Activated CD4-positive, alpha-beta T cell treated with anti-CD3 and anti-CD28 coated beads for 4 hours (primary cell): ENCODE results near the gene HECW1.
"Not testable (repeated sequence)": the region's sequence is repeated elsewhere in the genome, so short reads cannot be mapped to it uniquely, and the experiment has no call there.

Experiments used
- DNase-seq, 2 donors: peaks; one replicate each; pipeline ENCODE4 v3.0.0-alpha.2; 2020

Gene HECW1

DNA sequence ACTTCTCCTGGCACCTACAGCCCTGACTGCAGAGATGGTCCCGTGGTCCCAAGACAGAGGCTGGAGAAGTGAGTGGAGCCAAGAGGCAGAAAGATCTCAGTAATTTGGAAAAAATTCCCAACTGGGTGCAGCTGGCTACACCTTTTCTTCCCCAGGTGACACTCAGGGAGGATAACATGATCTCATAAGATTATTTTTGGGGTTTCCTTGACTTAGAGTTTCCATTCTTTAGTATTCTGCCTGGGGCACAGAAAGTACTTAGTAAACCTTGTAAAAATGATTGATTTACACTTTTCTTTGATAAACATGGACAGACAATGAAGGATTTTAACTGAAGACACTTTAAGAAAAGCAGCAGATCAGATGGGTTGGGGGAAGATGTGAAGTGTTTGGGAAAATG, 38.6 kb downstream of the HECW1 start:
- no peak for DNase-seq

DNA sequence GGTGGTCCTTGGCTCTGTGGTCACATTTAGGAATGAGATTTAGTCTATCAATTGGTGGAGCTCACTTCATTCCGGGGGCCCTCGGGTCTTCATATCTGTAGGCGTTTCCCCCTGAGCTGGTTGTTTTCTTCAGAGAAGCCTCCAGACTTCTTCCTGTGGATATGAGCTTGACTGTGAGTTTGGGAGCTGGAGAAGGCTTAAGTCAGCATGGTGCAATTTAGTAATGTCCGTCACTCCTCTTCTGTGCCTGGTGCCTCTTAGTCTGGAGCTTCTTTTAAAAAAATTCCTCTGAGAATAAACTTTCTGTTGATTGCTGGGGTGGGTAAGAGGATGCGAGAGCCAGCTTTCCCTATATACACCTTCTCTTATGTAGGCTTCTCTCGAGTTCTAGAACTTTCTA, 40.2 kb downstream of the HECW1 start:
- DNase-seq, result no peak

DNA sequence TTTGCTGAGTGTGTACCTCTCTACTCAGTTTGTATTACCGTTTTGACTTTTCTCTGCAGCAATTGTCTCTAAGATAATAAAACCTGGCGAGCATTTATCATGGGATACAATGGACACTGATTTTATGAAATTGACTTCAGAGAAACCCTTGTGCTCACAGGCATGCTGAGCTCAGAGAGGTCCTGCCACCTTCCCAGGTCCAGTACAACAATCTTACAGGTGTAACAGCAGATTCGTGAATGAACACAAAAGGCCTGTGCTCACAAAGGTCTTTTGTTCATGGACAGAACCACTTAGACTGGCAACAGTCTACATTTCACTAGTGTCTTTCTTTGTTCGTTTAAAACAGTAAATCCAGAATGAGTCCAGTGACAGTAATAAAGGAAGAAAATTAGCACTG, 43.2 kb downstream of the HECW1 start:
- no peak for DNase-seq

- no peak for DNase-seq
Measured at GRCh38 chr7:43163885-43164284, 51.4 kb downstream of the HECW1 start.

DNA sequence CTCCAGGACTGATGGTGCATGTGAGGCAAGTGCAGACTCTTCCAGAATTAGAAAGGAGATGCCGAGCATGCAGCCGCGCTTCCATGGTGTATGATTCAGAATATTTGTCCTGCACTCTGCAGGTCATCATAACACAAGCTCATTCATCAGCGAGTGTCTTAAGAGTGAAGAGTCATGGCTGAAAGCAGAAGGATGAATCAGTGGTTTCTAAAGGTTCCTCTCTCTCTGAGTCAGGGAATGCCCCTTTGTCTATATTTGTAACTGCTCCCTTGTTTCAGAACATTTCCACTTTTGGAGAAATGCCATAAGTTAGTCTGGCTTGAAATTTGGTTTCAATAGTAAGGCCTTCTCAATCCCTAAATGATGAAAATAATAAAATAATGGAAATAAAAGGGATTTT, 52.3 kb downstream of the HECW1 start:
- DNase-seq, result no peak

DNA sequence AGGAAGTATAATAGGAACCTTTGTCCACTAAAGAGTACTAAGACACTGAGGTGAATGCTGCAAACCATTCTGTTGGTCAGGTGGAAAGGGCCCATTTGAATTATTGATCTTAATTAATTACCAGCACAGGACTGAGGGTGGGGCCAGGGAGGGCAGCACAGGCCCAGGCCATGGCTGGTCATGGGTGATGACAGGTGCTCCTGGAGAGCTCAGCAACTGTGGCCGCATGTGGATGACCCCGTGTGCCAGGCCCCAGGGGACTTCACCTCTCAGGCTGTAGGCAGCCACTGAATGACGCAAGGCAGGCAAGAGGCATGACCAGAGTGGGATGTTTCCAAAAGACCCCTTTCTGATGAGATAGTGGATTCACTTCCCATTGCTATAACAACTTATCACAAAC, 54.2 kb downstream of the HECW1 start:
- no peak for DNase-seq

- no peak for DNase-seq
Measured at GRCh38 chr7:43169076-43169475, 56.6 kb downstream of the HECW1 start.

GRCh38 chr7:43170571-43170970, 58.1 kb downstream of the HECW1 start:
- no peak for DNase-seq

GRCh38 chr7:43175570-43176200, 63.2 kb downstream of the HECW1 start:
- DNase-seq, result no peak

- DNase-seq, result no peak
Measured at GRCh38 chr7:43179393-43179792, 66.9 kb downstream of the HECW1 start.

GRCh38 chr7:43192806-43193460, 80.5 kb downstream of the HECW1 start:
- DNase-seq, result no peak

GRCh38 chr7:43193893-43194292, 81.4 kb downstream of the HECW1 start:
- no peak for DNase-seq

- DNase-seq, result no peak
Measured at GRCh38 chr7:43195256-43195655, 82.8 kb downstream of the HECW1 start.

DNA sequence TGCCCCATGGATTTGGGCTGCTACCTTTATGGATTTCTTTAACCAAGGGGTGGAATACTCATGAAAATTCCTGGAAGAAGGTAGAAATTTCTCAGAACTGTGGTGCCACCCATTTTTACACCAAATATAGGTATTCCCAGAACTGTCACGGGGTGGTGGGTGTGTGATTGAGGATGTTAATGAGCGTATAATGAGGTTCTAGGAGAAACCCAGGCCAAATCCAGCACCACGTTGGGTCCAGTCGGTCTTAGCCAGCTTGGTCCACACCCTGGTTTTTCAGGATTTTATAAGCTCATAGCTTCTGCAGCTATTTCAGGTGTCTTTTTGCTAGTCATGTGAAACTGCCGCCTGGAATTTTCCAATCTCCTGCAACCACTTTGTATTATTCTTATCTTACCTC, 83.3 kb downstream of the HECW1 start:
- no peak for DNase-seq

DNA sequence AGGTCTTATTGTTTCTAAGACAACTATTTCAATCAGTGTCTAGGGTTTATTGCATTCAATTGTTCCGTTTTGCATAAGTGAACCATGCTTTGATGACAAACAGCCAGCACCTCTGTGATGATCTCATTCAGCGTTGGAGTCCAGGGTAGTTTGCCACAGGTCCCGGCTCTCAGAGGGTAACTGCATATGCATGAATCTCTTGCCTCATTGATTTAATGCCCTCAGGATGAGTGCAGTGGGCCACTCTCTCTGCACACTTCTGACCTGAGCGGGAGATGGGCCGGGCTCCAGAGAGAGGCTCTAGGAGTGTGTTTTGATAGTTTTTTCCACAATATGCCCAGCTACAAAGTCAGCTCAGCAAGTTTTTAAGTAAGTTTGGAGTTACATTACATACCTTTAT, 83.9 kb downstream of the HECW1 start:
- no peak for DNase-seq

GRCh38 chr7:43198016-43198415, 85.6 kb downstream of the HECW1 start:
- no peak for DNase-seq

DNA sequence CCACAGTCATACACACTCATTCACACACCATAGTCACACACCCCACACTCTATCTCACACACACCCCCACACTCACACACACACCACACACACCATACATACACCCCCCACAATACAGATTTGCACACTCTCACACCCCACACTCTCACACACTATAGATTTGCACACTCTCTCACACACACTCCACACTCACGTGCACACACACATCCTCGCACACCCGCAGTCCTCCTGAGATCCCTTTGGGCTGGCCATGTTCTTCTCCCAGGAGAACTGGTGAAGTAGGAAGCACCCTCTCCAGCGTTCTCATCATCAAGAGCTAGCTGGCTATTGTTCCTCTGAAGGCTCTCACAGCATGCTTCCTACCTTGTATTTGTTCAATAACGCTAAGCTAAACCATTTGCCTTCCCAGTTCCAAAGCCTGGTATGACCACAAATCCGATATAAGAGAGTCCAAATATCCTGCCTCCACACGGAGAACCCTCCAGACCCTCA, 86.2 kb downstream of the HECW1 start:
- DNase-seq, result no peak

GRCh38 chr7:43199371-43200160, 87.1 kb downstream of the HECW1 start:
- no peak for DNase-seq

DNA sequence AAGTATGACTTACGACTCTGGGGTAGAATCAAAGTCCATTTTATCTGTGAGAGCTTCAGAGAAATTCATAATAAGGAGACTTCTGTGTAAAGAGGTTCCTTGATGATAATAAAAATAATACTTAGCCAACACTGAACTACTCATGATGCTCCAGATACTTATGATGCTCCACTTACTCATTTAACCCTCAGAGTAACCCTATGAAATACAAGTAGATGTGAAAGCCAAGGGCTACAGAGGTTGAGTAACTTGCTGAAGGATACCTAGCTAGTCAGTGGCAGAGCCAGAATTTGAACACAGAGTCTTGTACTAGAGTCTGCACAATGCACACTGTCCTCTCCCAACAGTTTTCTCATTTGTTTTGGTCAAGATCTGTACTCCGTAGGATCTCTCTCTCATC, 89.5 kb downstream of the HECW1 start:
- DNase-seq, result no peak

- DNase-seq, result no peak
Measured at GRCh38 chr7:43204081-43204480, 91.6 kb downstream of the HECW1 start.

- DNase-seq, result no peak
Measured at GRCh38 chr7:43205171-43205795, 92.8 kb downstream of the HECW1 start.

GRCh38 chr7:43208242-43208641, 95.8 kb downstream of the HECW1 start:
- DNase-seq, result no peak

- DNase-seq, result not testable (repeated sequence)
Measured at GRCh38 chr7:43210539-43210938, 98.1 kb downstream of the HECW1 start.

DNA sequence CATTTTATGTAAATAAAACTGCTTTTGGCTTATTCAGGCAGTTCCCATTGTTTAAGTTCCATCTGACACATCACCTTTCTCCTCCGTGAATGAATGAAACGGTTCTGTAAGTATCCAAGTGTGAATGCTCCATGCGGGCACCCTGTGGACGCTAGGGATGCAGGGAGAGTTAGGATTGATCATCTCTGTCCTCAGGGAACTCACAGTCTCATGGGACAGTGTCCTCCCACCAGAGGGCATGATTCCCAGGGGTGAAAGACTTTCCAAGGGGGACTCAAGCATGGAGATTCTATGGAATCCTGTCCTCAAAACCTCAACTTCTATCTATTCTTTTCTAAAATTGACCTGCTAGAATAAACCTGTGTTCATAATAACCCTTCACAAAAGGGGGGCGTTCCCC, 98.8 kb downstream of the HECW1 start:
- DNase-seq, result no peak
